ENCODE results near the gene FLRT1.

Gene FLRT1, protein sequence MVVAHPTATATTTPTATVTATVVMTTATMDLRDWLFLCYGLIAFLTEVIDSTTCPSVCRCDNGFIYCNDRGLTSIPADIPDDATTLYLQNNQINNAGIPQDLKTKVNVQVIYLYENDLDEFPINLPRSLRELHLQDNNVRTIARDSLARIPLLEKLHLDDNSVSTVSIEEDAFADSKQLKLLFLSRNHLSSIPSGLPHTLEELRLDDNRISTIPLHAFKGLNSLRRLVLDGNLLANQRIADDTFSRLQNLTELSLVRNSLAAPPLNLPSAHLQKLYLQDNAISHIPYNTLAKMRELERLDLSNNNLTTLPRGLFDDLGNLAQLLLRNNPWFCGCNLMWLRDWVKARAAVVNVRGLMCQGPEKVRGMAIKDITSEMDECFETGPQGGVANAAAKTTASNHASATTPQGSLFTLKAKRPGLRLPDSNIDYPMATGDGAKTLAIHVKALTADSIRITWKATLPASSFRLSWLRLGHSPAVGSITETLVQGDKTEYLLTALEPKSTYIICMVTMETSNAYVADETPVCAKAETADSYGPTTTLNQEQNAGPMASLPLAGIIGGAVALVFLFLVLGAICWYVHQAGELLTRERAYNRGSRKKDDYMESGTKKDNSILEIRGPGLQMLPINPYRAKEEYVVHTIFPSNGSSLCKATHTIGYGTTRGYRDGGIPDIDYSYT

DNA sequence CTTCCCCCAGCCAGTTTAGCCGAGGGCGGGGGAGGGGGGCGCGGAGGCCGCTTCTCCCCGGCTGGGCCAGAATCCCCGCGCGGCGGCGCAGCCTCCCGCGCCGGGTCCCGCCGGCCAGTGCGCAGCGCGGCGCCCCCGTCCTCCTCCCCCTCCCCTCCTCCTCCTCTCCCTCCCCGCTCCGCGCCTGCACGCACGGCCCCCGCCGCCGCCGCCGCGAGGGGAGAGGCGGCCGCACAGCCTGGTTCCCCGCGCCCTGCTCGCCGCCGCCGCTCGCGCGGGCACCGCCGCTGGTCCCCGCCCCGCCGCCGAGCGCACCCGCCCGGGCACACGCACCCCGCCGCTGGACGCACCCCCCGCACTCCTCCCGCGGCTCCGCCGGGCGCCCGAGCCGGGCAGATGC, at the start of gene FLRT1:
Gene FLRT1 (plus strand): TSS at position 356 of the 400 bp plus-strand sequence. CDS start 80,337 bp downstream, outside the sequence.
- Histone ChIP-seq H3K4me1 (ENCODE audit: control insufficient read depth in 1 of 2, insufficient read depth in 2 of 2, low read length in 2 of 2) (peaks cover 0 to 7% of the 10 kb centered on the region in 2 donors), H3K36me3 (ENCODE audit: control insufficient read depth in 1 of 2, insufficient read depth in 2 of 2, low read length in 2 of 2) (no peaks in the 10 kb centered on the region), H3K9ac (ENCODE audit: low read depth in 1 of 2, low read length in 2 of 2) (no peak within 1 kb of the TSS), H3K27me3 (ENCODE audit: control insufficient read depth in 1 of 2, insufficient read depth in 2 of 2, low read length in 2 of 2) (peaks cover 18 to 49% of the 10 kb centered on the region in 2 donors), H3K9me3 (ENCODE audit: control insufficient read depth in 1 of 2, low read length in 2 of 2) (no peaks in the 10 kb centered on the region), H3K27ac (ENCODE audit: low read depth, low read length) (no peak within 1 kb of the TSS), H3K4me3 (ENCODE audit: low read depth in 1 of 2, low read length in 2 of 2) (peak within 1 kb of the TSS in 1 of 2 donors; percentile 16)

- peak within 1 kb of the TSS; percentile 83 for H3K27ac ChIP-seq (ENCODE audit: low read depth, low read length)
- peaks cover 9 to 21% of the 10 kb centered on the region in 2 donors for H3K36me3 ChIP-seq (ENCODE audit: control insufficient read depth in 1 of 2, insufficient read depth in 2 of 2, low read length in 2 of 2)
- peaks cover 4 to 21% of the 10 kb centered on the region in 2 donors for H3K4me1 ChIP-seq (ENCODE audit: control insufficient read depth in 1 of 2, insufficient read depth in 2 of 2, low read length in 2 of 2)
Observed at GRCh38 chr11:63986156-63986931, 49.4 kb upstream of the FLRT1 start, which contains the start of gene OTUB1. Gene OTUB1, plus strand, starts transcription at chr11:63986438. Its CDS starts 19 bp downstream, at chr11:63986457.

DNA sequence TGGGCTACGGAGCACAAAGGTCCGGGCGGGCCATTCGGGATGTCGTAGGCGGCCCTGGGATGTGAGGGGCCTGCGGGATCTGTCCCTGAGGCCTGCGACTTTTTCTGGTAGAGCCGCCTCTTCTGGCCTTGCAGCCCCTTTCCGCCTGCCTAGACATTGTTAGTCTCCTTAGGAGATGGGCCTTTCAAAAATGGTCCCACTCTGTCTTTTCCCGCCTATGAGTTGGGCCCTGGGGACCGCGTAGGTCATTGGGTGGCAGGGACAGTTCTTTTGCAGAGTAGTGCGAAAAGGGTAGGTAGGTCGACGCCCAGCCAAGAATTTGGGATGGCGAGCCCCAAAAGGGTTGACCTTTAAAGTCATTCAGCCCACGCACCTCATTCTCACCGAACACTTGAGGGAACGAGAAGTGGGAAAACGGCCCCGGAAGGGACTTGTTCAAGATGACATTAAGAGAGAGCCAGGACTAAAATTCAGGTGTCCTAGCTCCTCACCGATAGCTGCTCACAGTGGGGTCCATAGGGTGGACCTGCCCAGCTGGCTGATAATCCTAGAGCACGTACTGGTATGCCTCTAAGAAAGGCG, 48.7 kb upstream of the FLRT1 start:
- H3K27me3 ChIP-seq (ENCODE audit: control insufficient read depth in 1 of 2, insufficient read depth in 2 of 2, low read length in 2 of 2): no peaks in the 10 kb centered on the region
- H3K4me1 ChIP-seq (ENCODE audit: control insufficient read depth in 1 of 2, insufficient read depth in 2 of 2, low read length in 2 of 2): peaks cover 4 to 21% of the 10 kb centered on the region in 2 donors
- H3K36me3 ChIP-seq (ENCODE audit: control insufficient read depth in 1 of 2, insufficient read depth in 2 of 2, low read length in 2 of 2): peaks cover 12 to 25% of the 10 kb centered on the region in 2 donors
- H3K4me3 ChIP-seq (ENCODE audit: low read depth in 1 of 2, low read length in 2 of 2): peak overlapping the region; percentile 91 to 95
- no peak overlapping the region for H3K27ac ChIP-seq (ENCODE audit: low read depth, low read length)
- H3K9ac ChIP-seq (ENCODE audit: low read depth in 1 of 2, low read length in 2 of 2): peak overlapping the region; percentile 80 to 86
- H3K9me3 ChIP-seq (ENCODE audit: control insufficient read depth in 1 of 2, low read length in 2 of 2): no peaks in the 10 kb centered on the region

More at GRCh38 chr11:63986156-63986931, 49.4 kb upstream of the FLRT1 start, which contains the start of gene OTUB1:
- no peaks in the 10 kb centered on the region for H3K9me3 ChIP-seq (ENCODE audit: control insufficient read depth in 1 of 2, low read length in 2 of 2)
- no peaks in the 10 kb centered on the region for H3K27me3 ChIP-seq (ENCODE audit: control insufficient read depth in 1 of 2, insufficient read depth in 2 of 2, low read length in 2 of 2)
- peak within 1 kb of the TSS; percentile 91 to 95 for H3K4me3 ChIP-seq (ENCODE audit: low read depth in 1 of 2, low read length in 2 of 2)
- H3K9ac ChIP-seq (ENCODE audit: low read depth in 1 of 2, low read length in 2 of 2): peak within 1 kb of the TSS; percentile 80 to 86

GRCh38 chr11:63991558-63991957, 44.2 kb upstream of the FLRT1 start:
- Histone ChIP-seq H3K9me3 (ENCODE audit: control insufficient read depth in 1 of 2, low read length in 2 of 2) (no peaks in the 10 kb centered on the region), H3K27me3 (ENCODE audit: control insufficient read depth in 1 of 2, insufficient read depth in 2 of 2, low read length in 2 of 2) (no peaks in the 10 kb centered on the region), H3K27ac (ENCODE audit: low read depth, low read length) (no peak overlapping the region), H3K36me3 (ENCODE audit: control insufficient read depth in 1 of 2, insufficient read depth in 2 of 2, low read length in 2 of 2) (peaks cover 12 to 48% of the 10 kb centered on the region in 2 donors), H3K4me1 (ENCODE audit: control insufficient read depth in 1 of 2, insufficient read depth in 2 of 2, low read length in 2 of 2) (peaks cover 0 to 14% of the 10 kb centered on the region in 2 donors), H3K4me3 (ENCODE audit: low read depth in 1 of 2, low read length in 2 of 2) (no peak overlapping the region), H3K9ac (ENCODE audit: low read depth in 1 of 2, low read length in 2 of 2) (no peak overlapping the region)

DNA sequence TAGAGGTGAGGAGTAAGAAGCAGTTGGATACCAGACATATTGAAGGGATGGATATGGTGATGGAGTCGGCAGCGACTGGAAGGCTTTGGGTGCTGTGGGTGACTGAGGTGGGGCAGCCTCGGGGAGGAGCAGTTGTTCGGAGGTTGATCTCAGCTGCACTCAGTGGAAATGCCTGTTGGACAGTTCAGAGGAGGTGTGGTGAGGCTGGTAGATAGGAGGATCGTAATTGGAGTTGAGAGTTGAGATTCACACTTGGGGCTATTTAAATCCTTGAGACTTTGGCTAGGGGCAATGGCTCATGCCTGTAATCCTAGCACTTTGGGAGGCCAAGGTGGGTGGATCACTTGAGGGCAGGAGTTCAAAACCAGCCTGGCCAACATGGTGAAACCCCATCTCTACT, 42.6 kb upstream of the FLRT1 start:
- Histone ChIP-seq H3K4me1 (ENCODE audit: control insufficient read depth in 1 of 2, insufficient read depth in 2 of 2, low read length in 2 of 2) (peaks cover 0 to under 1% of the 10 kb centered on the region in 2 donors), H3K27me3 (ENCODE audit: control insufficient read depth in 1 of 2, insufficient read depth in 2 of 2, low read length in 2 of 2) (no peaks in the 10 kb centered on the region), H3K9me3 (ENCODE audit: control insufficient read depth in 1 of 2, low read length in 2 of 2) (no peaks in the 10 kb centered on the region), H3K9ac (ENCODE audit: low read depth in 1 of 2, low read length in 2 of 2) (no peak overlapping the region), H3K36me3 (ENCODE audit: control insufficient read depth in 1 of 2, insufficient read depth in 2 of 2, low read length in 2 of 2) (peaks cover 20 to 61% of the 10 kb centered on the region in 2 donors), H3K27ac (ENCODE audit: low read depth, low read length) (no peak overlapping the region), H3K4me3 (ENCODE audit: low read depth in 1 of 2, low read length in 2 of 2) (no peak overlapping the region)

GRCh38 chr11:63993993-63994392, 41.7 kb upstream of the FLRT1 start:
- Histone ChIP-seq H3K9ac (ENCODE audit: low read depth in 1 of 2, low read length in 2 of 2) (no peak overlapping the region), H3K9me3 (ENCODE audit: control insufficient read depth in 1 of 2, low read length in 2 of 2) (no peaks in the 10 kb centered on the region), H3K36me3 (ENCODE audit: control insufficient read depth in 1 of 2, insufficient read depth in 2 of 2, low read length in 2 of 2) (peaks cover 20 to 57% of the 10 kb centered on the region in 2 donors), H3K27ac (ENCODE audit: low read depth, low read length) (no peak overlapping the region), H3K4me1 (ENCODE audit: control insufficient read depth in 1 of 2, insufficient read depth in 2 of 2, low read length in 2 of 2) (peaks cover 0 to 2% of the 10 kb centered on the region in 2 donors), H3K27me3 (ENCODE audit: control insufficient read depth in 1 of 2, insufficient read depth in 2 of 2, low read length in 2 of 2) (no peaks in the 10 kb centered on the region), H3K4me3 (ENCODE audit: low read depth in 1 of 2, low read length in 2 of 2) (no peak overlapping the region)

DNA sequence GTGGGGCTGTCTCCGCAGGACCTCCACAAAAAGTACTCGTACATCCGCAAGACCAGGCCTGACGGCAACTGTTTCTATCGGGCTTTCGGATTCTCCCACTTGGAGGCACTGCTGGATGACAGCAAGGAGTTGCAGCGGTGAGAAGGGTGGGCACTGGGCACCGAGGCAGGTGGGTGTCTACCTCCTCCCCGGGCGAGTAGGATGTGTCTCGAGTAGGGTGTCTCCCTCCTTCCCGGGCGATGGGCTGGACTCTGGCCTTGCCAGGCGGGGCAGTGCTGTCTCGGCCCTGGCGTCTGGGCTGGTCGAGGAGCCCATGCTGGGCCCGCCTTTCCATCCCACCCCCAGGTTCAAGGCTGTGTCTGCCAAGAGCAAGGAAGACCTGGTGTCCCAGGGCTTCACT, 39.2 kb upstream of the FLRT1 start:
- Histone ChIP-seq H3K4me3 (ENCODE audit: low read depth in 1 of 2, low read length in 2 of 2) (no peak overlapping the region), H3K4me1 (ENCODE audit: control insufficient read depth in 1 of 2, insufficient read depth in 2 of 2, low read length in 2 of 2) (peaks cover 0 to 10% of the 10 kb centered on the region in 2 donors), H3K9ac (ENCODE audit: low read depth in 1 of 2, low read length in 2 of 2) (no peak overlapping the region), H3K27me3 (ENCODE audit: control insufficient read depth in 1 of 2, insufficient read depth in 2 of 2, low read length in 2 of 2) (no peaks in the 10 kb centered on the region), H3K36me3 (ENCODE audit: control insufficient read depth in 1 of 2, insufficient read depth in 2 of 2, low read length in 2 of 2) (peaks cover 9 to 43% of the 10 kb centered on the region in 2 donors), H3K27ac (ENCODE audit: low read depth, low read length) (no peak overlapping the region), H3K9me3 (ENCODE audit: control insufficient read depth in 1 of 2, low read length in 2 of 2) (no peaks in the 10 kb centered on the region)

- Histone ChIP-seq H3K9me3 (ENCODE audit: control insufficient read depth in 1 of 2, low read length in 2 of 2) (no peaks in the 10 kb centered on the region), H3K27me3 (ENCODE audit: control insufficient read depth in 1 of 2, insufficient read depth in 2 of 2, low read length in 2 of 2) (no peaks in the 10 kb centered on the region), H3K36me3 (ENCODE audit: control insufficient read depth in 1 of 2, insufficient read depth in 2 of 2, low read length in 2 of 2) (peaks cover 8 to 41% of the 10 kb centered on the region in 2 donors), H3K4me3 (ENCODE audit: low read depth in 1 of 2, low read length in 2 of 2) (no peak overlapping the region), H3K4me1 (ENCODE audit: control insufficient read depth in 1 of 2, insufficient read depth in 2 of 2, low read length in 2 of 2) (peaks cover 0 to 10% of the 10 kb centered on the region in 2 donors), H3K27ac (ENCODE audit: low read depth, low read length) (no peak overlapping the region), H3K9ac (ENCODE audit: low read depth in 1 of 2, low read length in 2 of 2) (no peak overlapping the region)
Observed at GRCh38 chr11:63997104-63997700, 38.5 kb upstream of the FLRT1 start.

DNA sequence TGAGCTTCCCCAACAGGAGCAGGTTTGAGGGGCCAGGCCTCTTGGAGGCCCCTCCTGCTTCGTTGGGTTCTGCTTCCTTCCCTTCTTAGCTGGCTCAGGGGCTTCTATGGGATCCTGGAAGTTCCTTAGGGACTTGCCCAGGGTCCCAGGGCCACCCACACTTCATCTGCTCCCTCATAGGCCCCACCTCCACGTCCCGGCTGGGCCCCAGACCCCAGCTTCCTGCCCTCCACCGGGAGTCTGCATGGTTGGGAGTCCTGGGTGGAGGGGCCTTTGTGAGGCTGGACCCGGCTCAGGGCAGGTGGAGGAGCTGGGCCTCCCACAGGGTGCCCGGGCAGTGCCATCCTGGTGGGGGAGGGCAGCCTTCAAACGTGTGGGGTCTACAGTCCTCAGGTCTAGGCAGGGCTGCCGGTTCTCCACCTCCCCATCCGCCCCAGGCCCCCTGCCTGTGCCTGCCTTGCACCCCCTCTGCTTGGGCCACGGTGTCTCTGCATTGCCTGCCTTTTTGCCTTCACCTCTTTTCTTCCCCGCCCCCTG, 37.9 kb upstream of the FLRT1 start:
- Histone ChIP-seq H3K27me3 (ENCODE audit: control insufficient read depth in 1 of 2, insufficient read depth in 2 of 2, low read length in 2 of 2) (no peaks in the 10 kb centered on the region), H3K9me3 (ENCODE audit: control insufficient read depth in 1 of 2, low read length in 2 of 2) (no peaks in the 10 kb centered on the region), H3K27ac (ENCODE audit: low read depth, low read length) (no peak overlapping the region), H3K9ac (ENCODE audit: low read depth in 1 of 2, low read length in 2 of 2) (no peak overlapping the region), H3K4me1 (ENCODE audit: control insufficient read depth in 1 of 2, insufficient read depth in 2 of 2, low read length in 2 of 2) (peaks cover 0 to 10% of the 10 kb centered on the region in 2 donors), H3K4me3 (ENCODE audit: low read depth in 1 of 2, low read length in 2 of 2) (no peak overlapping the region), H3K36me3 (ENCODE audit: control insufficient read depth in 1 of 2, insufficient read depth in 2 of 2, low read length in 2 of 2) (peaks cover 8 to 41% of the 10 kb centered on the region in 2 donors)

Data from duodenal mucosa (tissue), 2 donors.